ENCODE measurements around the gene SLC7A7.

Gene SLC7A7

GRCh38 chr14:22773162-22774010 lies 41.8 kb downstream of the SLC7A7 start:
- no peak for TF ChIP-seq CTCF (conservative IDR thresholded peaks at IDR 0.05)
- H3K27ac ChIP-seq: no peak overlapping the region

GRCh38 chr14:22772725-22773124 lies 42.5 kb downstream of the SLC7A7 start:
- no peak overlapping the region for H3K27ac ChIP-seq
- no peak for TF ChIP-seq CTCF (conservative IDR thresholded peaks at IDR 0.05)

DNA sequence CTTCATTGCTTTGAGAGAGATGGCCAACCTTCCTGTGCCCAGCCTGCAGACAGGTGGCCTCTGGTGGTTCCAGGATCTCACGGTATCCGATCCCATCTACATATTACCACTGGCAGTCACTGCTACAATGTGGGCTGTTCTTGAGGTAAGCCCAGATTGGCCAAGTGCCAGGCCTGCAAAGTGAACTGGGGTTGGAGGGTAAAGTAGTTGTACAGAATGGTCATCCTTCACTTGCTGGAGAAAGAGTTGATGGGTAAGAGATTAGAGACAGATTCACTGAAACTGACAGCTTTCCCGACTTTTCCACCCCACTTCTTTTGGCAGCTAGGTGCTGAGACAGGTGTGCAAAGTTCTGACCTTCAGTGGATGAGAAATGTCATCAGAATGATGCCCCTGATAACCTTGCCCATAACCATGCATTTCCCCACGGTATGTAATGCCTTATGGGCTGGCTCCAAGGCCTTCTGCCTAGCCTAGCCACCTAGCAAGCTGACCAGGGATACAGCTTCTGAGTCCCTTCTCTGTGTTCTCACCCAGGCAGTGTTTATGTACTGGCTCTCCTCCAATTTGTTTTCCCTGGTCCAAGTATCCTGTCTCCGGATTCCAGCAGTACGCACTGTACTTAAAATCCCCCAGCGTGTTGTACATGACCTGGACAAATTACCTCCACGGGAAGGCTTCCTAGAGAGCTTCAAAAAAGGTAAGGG lies 44.6 kb downstream of the SLC7A7 start:
- peak overlapping the region; percentile 26; the same call in 1 of the 2 replicates for H3K27ac ChIP-seq
- no peak for TF ChIP-seq CTCF (conservative IDR thresholded peaks at IDR 0.05)

- no peak for TF ChIP-seq CTCF (conservative IDR thresholded peaks at IDR 0.05)
- no peak overlapping the region for H3K27ac ChIP-seq
Measured at GRCh38 chr14:22769369-22769768, 45.9 kb downstream of the SLC7A7 start.

- no peak overlapping the region for H3K27ac ChIP-seq
- no peak for TF ChIP-seq CTCF (conservative IDR thresholded peaks at IDR 0.05)
Measured at GRCh38 chr14:22768947-22769346, 46.3 kb downstream of the SLC7A7 start.

DNA sequence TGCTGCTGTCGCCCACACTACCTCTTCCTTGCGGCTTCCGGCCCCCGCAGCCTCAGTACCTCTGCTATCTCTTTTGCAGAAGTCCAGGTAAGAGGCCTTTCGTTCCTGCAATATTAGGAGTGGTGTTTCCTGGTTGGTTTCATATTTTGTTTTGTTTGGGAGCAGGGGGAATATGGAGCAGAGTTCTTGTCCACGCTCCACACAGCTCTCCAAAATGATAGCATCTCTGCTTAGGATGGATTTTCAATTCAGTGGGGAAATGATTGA lies 48.0 kb downstream of the SLC7A7 start:
- peak overlapping the region; percentile 86; the same call in 1 of the 2 replicates for H3K27ac ChIP-seq
- TF ChIP-seq CTCF (conservative IDR thresholded peaks at IDR 0.05): no peak

GRCh38 chr14:22766457-22767322 lies 48.5 kb downstream of the SLC7A7 start, which contains the start of gene OXA1L:
Gene OXA1L, plus strand, starts transcription at chr14:22766688. Its CDS starts 14 bp downstream, at chr14:22766702.
- H3K27ac ChIP-seq: peak within 1 kb of the TSS; percentile 86
- no peak for TF ChIP-seq CTCF (conservative IDR thresholded peaks at IDR 0.05)

Measured in VCaP (cell line).